Measurements from ENCODE around the gene DNAH2.

- no peak for TF ChIP-seq CTCF (CRISPR knock-in tag; IDR thresholded peaks at IDR 0.05)
- no peak for TF ChIP-seq SIN3B (IDR thresholded peaks at IDR 0.05; ENCODE audit: low read length)
- no peak for TF ChIP-seq HCFC1 (IDR thresholded peaks at IDR 0.05; ENCODE audit: low read depth, low read length)
- no peak for TF ChIP-seq MEIS2 (CRISPR knock-in tag; IDR thresholded peaks at IDR 0.05)
- TF ChIP-seq ZNF530 (CRISPR knock-in tag; IDR thresholded peaks at IDR 0.05; ENCODE audit: low read depth), result no peak
- no peak for TF ChIP-seq ZNF280B (CRISPR knock-in tag; IDR thresholded peaks at IDR 0.05; ENCODE audit: borderline replicate concordance)
- TF ChIP-seq ONECUT2 (CRISPR knock-in tag; IDR thresholded peaks at IDR 0.05), result no peak
- TF ChIP-seq ZBTB34 (CRISPR knock-in tag; IDR thresholded peaks at IDR 0.05), result no peak
- no peak for TF ChIP-seq NONO (IDR thresholded peaks at IDR 0.05)
- no peak for TF ChIP-seq NONO (CRISPR knock-in tag; conservative IDR thresholded peaks at IDR 0.05)
- TF ChIP-seq FUBP1 (CRISPR knock-in tag; IDR thresholded peaks at IDR 0.05; ENCODE audit: borderline replicate concordance), result no peak
- no peak for TF ChIP-seq HOXD1 (CRISPR knock-in tag; IDR thresholded peaks at IDR 0.05)
Measured at GRCh38 chr17:7848739-7849129, 131.2 kb downstream of the DNAH2 start.
